Ishikawa (cell line): ENCODE measurements around the gene LAMC3.

Source experiments
- CEBPB ChIP-seq: IDR thresholded peaks from 2 replicates; pipeline ENCODE4 v1.6.1; 2012
- CREB1 ChIP-seq: IDR thresholded peaks from 2 replicates; pipeline ENCODE4 v1.6.1; 2012; ENCODE audit warnings: low read depth
- EGR1 ChIP-seq: IDR thresholded peaks from 2 replicates; pipeline ENCODE4 v1.6.1; 2012
- EP300 ChIP-seq: IDR thresholded peaks from 2 replicates; pipeline ENCODE4 v1.6.1; 2012; ENCODE audit warnings: borderline replicate concordance
- FOXM1 ChIP-seq: IDR thresholded peaks from 2 replicates; pipeline ENCODE4 v1.6.1; 2012; ENCODE audit warnings: low read depth, borderline replicate concordance
- NFIC ChIP-seq: IDR thresholded peaks from 2 replicates; pipeline ENCODE4 v1.6.1; 2012
- RAD21 ChIP-seq: IDR thresholded peaks from 2 replicates; pipeline ENCODE4 v1.6.1; 2012; ENCODE audit warnings: low read depth
- TAF1 ChIP-seq: IDR thresholded peaks from 2 replicates; pipeline ENCODE4 v1.6.1; 2012; ENCODE audit warnings: low read depth, mild to moderate bottlenecking
- TCF12 ChIP-seq: IDR thresholded peaks from 2 replicates; pipeline ENCODE4 v1.6.1; 2012; ENCODE audit warnings: low read depth
- TEAD4 ChIP-seq: IDR thresholded peaks from 2 replicates; pipeline ENCODE4 v1.6.1; 2012
- USF1 ChIP-seq: IDR thresholded peaks from 2 replicates; pipeline ENCODE4 v1.6.1; 2012
- YY1 ChIP-seq: IDR thresholded peaks from 2 replicates; pipeline ENCODE4 v1.6.1; 2012; ENCODE audit warnings: low read depth
- ZBTB7A ChIP-seq: IDR thresholded peaks from 2 replicates; pipeline ENCODE4 v1.6.1; 2012; ENCODE audit warnings: low read depth
- TF ChIP-seq, protein P1 (sequence below): IDR thresholded peaks from 2 replicates; pipeline ENCODE4 v1.6.1; 2012; ENCODE audit warnings: low read depth, mild to moderate bottlenecking
- TF ChIP-seq, protein P2 (sequence below): IDR thresholded peaks from 2 replicates; pipeline ENCODE4 v1.6.1; 2012

The LAMC3 gene

DNA sequence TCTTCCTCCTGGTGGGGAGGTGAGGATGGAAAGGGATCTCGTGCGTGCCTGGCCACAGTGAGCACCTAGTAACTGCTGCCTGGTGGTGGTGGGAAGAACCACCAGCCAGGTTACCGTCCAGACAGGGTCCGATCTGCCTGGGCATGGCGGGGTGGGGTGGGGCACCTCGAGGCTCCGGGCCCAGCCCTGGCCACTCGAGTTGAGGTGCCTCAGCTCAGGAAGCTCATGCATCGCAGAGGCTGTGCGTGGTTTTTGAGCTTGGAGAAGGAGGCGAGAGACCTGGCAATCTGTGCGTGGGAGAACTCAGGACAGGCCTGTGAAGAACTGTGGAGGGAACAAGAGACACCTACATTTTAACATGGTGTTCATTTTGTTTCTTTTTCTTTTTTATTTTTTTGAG is 38.9 kb upstream of the LAMC3 start:
- TF ChIP-seq TEAD4 (no peak), FOXM1 (no peak), CEBPB (no peak), NFIC (no peak), YY1 (no peak)
- TF ChIP-seq, protein P1, sequence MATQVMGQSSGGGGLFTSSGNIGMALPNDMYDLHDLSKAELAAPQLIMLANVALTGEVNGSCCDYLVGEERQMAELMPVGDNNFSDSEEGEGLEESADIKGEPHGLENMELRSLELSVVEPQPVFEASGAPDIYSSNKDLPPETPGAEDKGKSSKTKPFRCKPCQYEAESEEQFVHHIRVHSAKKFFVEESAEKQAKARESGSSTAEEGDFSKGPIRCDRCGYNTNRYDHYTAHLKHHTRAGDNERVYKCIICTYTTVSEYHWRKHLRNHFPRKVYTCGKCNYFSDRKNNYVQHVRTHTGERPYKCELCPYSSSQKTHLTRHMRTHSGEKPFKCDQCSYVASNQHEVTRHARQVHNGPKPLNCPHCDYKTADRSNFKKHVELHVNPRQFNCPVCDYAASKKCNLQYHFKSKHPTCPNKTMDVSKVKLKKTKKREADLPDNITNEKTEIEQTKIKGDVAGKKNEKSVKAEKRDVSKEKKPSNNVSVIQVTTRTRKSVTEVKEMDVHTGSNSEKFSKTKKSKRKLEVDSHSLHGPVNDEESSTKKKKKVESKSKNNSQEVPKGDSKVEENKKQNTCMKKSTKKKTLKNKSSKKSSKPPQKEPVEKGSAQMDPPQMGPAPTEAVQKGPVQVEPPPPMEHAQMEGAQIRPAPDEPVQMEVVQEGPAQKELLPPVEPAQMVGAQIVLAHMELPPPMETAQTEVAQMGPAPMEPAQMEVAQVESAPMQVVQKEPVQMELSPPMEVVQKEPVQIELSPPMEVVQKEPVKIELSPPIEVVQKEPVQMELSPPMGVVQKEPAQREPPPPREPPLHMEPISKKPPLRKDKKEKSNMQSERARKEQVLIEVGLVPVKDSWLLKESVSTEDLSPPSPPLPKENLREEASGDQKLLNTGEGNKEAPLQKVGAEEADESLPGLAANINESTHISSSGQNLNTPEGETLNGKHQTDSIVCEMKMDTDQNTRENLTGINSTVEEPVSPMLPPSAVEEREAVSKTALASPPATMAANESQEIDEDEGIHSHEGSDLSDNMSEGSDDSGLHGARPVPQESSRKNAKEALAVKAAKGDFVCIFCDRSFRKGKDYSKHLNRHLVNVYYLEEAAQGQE = no peak
- TF ChIP-seq, protein P2, sequence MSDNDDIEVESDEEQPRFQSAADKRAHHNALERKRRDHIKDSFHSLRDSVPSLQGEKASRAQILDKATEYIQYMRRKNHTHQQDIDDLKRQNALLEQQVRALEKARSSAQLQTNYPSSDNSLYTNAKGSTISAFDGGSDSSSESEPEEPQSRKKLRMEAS = no peak

DNA sequence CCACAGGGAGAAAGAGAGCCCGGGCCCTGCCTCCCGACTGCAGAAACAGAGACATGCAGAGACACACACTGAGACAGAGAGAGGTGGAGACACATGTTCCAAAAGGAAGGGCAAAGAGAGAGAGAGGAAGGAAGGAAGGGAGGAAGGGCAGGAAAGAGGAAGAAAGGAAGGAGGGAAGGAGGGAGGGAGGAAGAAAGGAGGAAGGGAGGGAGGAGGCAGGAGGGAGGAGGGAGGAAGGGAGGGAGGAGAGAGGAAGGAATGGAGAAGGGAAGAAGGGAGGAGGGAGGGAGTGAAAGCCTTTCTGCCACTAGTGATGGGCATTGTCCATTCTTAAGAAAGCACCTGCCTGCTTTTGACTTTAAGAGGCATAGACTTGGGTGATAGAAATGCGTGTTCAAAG is 38.1 kb upstream of the LAMC3 start:
- TF ChIP-seq CEBPB = no peak
- no peak for TF ChIP-seq CREB1
- no peak for TF ChIP-seq USF1
- TF ChIP-seq TAF1 = no peak
- no peak for TF ChIP-seq YY1
- no peak for TF ChIP-seq ZBTB7A

DNA sequence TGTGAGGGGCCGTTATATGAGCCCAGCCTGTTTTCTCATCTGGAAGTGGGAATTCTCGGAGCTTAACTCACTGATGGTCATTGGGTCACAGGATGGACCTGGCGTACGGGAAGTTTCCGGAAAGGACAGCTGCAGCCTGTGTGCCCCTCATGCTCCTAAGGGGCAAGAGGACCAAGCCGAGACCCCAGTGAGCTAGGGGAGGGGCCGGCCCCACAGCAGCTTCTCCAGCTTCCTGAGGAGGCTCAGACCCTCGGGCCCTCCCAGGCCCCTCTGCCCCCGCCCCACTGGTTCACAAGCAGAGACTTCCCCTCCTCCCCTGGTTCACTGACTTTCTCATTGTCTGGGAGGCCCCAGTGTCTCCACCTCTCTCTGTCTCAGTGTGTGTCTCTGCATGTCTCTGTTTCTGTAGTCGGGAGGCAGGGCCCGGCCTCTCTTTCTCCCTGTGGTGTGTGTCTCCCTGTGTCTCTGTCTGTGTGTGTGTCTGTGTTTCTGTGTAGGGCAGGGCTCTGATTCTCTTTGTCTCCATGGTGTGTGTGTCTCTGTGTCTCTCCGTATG is 37.6 kb upstream of the LAMC3 start:
- TF ChIP-seq, protein P2 = no peak
- TF ChIP-seq USF1 = no peak
- TF ChIP-seq TEAD4 = no peak
- no peak for TF ChIP-seq CEBPB
- TF ChIP-seq, protein P1 = no peak
- TF ChIP-seq TAF1 = no peak
- no peak for TF ChIP-seq FOXM1
- no peak for TF ChIP-seq TCF12
- no peak for TF ChIP-seq ZBTB7A
- no peak for TF ChIP-seq YY1
- no peak for TF ChIP-seq RAD21
- no peak for TF ChIP-seq NFIC

DNA sequence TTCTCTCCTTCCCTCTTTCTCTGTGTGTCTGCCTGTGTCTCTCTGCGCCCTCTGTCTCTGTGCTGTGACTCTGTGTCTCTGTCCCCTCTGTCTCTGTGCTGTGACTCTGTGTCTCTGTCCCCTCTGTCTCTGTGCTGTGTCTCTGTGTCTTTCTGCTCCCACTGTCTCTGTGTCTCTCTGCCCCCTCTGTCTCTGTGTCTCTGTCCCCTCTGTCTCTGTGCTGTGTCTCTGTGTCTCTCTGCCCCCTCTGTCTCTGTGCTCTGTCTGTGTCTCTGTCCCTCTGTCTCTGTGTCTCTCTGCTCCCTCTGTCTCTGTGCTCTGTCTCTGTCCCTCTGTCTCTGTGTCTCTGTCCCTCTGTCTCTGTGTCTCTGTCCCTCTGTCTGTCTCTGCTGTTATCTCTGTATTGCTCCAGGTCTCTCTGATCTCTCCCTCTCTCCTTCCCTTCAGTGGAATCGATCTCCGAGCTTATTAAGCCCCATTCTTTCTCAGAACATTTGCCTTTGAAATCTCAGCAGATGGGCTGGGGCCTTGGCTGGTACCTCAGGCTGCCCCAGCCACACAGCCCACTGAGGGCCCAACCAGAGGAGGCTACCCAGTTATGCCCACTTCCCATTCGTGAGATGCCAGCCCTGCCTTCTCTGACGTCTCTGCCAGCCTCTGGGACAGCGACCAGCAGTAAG is 36.6 kb upstream of the LAMC3 start:
- TF ChIP-seq TCF12 (no peak), RAD21 (no peak), EGR1 (no peak), ZBTB7A (no peak), TEAD4 (no peak), CREB1 (no peak)
- TF ChIP-seq, protein P2 = no peak

- TF ChIP-seq EGR1 = no peak
- TF ChIP-seq RAD21 = no peak
- no peak for TF ChIP-seq NFIC
- TF ChIP-seq TEAD4 = no peak
- TF ChIP-seq, protein P1 = no peak
- no peak for TF ChIP-seq USF1
- no peak for TF ChIP-seq CEBPB
- TF ChIP-seq TCF12 = no peak
- no peak for TF ChIP-seq FOXM1
- TF ChIP-seq, protein P2 = no peak
- TF ChIP-seq CREB1 = no peak
- TF ChIP-seq YY1 = no peak
- no peak for TF ChIP-seq TAF1
- TF ChIP-seq EP300 = no peak
- TF ChIP-seq ZBTB7A = no peak
Measured at GRCh38 chr9:130972957-130973685, 35.9 kb upstream of the LAMC3 start.
